MM.1S (cell line): ENCODE measurements around the gene USP9X.

Experiments
- EZH2 ChIP-seq: fragments of 300-600 bp; sonication (generic); optimal IDR thresholded peaks from 2 replicates; pipeline ENCODE3; 2017; ENCODE audit warnings: low read depth, mild to moderate bottlenecking, antibody characterized with exemption, low read length, mixed read lengths
- TF ChIP-seq, protein P1 (sequence below): fragments of 300-600 bp; sonication (generic); IDR thresholded peaks from 2 replicates; pipeline ENCODE4 v1.5.1; 2016; ENCODE audit warnings: antibody characterized with exemption, low read length, mixed read lengths

DNA sequence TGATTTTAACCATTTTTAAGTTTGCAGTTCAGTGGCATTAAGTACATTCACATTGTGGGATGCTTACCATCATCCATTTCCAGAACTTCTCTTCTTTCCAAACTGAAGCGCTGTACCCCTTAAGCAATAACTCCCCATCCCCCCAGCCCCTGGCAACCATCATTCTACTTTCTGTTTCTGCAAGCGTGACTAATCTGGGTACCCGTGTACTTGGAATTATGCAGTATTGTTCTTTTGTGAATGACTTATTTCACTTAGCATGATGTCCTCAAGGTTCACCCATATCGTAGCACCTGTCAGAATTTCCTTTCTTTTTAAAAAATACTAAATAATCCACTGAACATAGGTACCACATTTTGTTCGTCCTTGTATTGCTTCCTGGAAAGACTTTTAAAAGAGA lies 32.9 kb downstream of the USP9X start:
- TF ChIP-seq, protein P1, sequence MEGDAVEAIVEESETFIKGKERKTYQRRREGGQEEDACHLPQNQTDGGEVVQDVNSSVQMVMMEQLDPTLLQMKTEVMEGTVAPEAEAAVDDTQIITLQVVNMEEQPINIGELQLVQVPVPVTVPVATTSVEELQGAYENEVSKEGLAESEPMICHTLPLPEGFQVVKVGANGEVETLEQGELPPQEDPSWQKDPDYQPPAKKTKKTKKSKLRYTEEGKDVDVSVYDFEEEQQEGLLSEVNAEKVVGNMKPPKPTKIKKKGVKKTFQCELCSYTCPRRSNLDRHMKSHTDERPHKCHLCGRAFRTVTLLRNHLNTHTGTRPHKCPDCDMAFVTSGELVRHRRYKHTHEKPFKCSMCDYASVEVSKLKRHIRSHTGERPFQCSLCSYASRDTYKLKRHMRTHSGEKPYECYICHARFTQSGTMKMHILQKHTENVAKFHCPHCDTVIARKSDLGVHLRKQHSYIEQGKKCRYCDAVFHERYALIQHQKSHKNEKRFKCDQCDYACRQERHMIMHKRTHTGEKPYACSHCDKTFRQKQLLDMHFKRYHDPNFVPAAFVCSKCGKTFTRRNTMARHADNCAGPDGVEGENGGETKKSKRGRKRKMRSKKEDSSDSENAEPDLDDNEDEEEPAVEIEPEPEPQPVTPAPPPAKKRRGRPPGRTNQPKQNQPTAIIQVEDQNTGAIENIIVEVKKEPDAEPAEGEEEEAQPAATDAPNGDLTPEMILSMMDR, result no peak
- no peak for TF ChIP-seq EZH2
